ENCODE results near the gene DNAH5.

GRCh38 chr5:13664377-13664776 lies 280.1 kb downstream of the DNAH5 start:
- TF ChIP-seq POLR2A (IDR thresholded peaks at IDR 0.05; ENCODE audit: low read length) = no peak
- no peak for TF ChIP-seq GATA1 (IDR thresholded peaks at IDR 0.05; ENCODE audit: low read depth, low read length)

All from erythroblast (primary cell).